HG02798 (cell line): ENCODE results near the gene UPF2.

Experiments
- ATAC-seq: cut with Tn5 transposase; IDR thresholded peaks from one replicate; pipeline ENCODE4 v1.9.1; 2021; ENCODE audit warnings: mild to moderate bottlenecking; ENCODE audit not compliant: unreplicated experiment, poor library complexity

Gene UPF2

GRCh38 chr10:11962176-11962575 is 80.4 kb downstream of the UPF2 start:
- no peak for ATAC-seq

DNA sequence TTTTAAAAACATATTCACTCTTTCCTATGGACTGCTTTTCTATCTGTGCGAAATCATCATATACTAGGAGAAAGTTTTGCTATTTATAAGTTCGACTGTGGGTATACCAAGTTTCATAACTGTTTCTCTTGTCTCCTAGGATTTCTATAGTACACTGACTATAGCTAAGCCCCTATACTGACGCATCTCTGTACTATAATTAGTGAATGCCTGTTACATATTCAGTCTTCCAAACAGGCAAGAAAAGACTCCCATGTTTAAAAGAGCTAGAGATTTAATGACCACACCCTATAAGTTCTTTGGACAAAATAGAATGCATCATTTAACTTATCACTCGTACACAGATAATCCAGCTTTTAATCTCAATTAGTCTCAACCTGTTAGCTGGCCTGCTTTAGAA is 80.8 kb downstream of the UPF2 start:
- ATAC-seq: no peak

DNA sequence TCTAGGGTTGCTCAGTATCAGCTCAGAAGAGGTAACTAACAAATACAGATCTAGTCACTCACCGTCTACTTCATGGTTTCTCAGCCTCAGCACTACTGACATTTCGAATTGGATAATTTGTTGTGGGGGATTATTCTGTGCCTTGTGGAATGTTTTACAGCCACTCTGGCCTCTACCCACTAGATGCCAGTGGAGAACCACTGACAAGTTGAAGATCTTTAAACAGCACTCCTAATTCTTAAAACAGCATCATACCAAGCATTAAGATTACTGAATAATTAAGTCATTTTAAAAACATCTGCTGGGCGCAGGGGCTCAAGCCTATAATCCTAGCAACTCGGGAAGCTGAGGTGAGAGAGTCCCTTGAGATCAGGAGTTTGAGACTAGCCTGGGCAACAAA is 82.6 kb downstream of the UPF2 start:
- ATAC-seq: no peak

DNA sequence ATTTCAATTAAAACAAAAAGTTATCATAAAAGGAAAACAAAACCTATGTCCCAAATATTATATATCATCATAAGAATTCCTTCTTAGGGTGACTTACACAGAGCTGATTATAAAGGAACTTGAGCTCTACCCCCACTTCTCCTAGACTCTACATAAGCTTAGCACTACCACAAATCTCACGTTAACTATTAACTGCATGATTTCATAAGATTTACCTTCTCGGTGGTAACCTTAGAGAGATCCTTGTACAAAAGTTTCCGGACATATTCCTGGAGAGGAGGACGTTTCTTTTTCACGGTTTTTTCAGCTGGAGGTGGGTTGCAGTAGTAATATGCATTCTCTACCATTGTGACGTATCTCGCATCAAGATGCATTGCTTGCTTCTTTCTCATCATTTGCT is 83.7 kb downstream of the UPF2 start:
- no peak for ATAC-seq

DNA sequence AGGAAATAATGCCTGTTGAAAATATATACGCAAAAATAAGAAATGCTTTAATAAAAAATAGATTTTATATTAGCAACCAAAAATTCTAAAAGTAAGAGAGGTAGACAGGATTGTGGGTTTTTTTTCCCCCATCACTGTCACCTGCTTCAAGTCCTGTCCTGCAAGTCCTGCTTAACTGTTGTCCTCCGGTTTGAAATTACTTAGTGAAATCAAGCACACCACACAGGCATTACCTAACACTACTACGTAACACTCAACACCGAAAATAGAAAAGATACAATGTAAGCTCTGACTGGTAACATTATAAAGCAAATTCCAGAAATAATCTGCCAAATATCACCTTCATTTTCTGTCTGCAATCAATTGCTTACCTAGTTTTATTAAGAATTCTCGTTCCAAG is 90.9 kb downstream of the UPF2 start:
- no peak for ATAC-seq

GRCh38 chr10:11950325-11951018 is 92.1 kb downstream of the UPF2 start:
- no peak for ATAC-seq

DNA sequence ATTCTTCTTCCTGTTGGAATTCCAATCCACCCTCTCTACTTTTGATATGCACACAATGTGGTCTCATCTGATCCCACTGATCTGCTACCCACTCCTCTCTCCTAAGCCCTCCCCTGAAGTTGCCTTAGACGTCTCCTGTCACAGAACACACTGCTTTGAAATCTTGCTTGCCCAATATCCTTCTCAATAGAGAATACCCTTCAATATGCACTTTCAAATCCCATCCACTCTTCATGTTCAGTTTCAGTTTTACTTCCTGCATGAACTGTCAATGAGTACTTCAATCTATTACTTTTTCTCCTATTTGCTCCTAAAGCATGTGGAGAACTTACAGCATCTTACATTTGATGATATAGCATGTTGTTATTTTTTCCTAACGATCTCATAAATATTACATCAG is 93.5 kb downstream of the UPF2 start:
- ATAC-seq: no peak

DNA sequence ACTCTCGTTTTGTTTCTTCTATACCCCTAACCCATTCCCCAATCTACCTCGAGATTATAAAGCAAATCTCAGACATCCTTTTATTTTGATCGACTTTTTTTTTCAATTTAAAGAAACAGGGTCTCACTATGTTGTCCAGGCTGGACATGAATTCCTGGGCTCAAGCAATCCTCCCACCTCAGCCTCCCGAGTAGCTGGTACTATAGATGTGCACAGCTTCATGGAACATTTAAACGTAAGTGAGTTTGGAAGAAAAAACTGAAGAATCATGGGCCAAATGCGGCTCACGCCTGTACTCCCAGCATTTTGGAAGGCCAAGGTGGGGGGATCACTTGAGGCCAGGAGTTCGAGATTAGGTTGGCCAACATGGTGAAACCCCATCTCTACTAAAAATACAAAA is 96.0 kb downstream of the UPF2 start:
- no peak for ATAC-seq

DNA sequence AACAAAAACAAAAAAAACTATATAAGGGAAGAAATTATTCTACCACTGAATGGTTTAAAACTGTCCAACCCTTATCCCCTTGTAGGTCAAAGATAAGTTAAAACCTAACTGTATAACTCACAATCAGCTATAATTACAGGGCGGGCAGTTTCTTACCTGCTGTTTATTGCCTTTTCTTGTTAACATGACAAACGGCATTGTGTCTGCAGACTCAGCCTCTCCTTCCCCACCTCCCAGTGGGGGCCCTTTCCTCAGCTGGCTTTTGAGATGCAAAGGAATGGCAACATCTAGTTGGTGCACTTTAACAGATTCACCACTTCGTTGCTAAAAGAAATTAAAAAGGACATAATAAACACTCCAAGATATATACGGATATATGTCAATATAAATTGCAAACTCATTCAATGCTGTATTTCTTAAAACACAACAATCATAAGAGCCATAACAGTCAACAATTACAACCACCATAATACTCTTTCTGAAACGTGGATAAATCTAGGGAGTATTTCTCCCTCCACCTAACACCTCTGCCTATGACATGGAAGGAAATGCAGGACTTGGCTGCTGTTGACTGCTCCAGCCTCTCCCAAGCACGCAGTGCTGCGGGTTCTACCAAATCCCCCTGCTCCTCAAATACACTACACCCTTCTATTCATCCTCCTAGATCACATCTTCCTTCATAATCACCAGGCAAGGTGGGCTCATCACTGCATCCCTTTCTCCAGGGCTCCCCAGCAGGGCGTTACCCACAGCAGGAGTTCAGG is 106.0 kb downstream of the UPF2 start:
- ATAC-seq: no peak

- ATAC-seq: no peak
Observed at GRCh38 chr10:11934262-11934661, 108.3 kb downstream of the UPF2 start.

- no peak for ATAC-seq
Observed at GRCh38 chr10:11933577-11934223, 108.9 kb downstream of the UPF2 start.

- no peak for ATAC-seq
Observed at GRCh38 chr10:11931038-11931437, 111.6 kb downstream of the UPF2 start.

DNA sequence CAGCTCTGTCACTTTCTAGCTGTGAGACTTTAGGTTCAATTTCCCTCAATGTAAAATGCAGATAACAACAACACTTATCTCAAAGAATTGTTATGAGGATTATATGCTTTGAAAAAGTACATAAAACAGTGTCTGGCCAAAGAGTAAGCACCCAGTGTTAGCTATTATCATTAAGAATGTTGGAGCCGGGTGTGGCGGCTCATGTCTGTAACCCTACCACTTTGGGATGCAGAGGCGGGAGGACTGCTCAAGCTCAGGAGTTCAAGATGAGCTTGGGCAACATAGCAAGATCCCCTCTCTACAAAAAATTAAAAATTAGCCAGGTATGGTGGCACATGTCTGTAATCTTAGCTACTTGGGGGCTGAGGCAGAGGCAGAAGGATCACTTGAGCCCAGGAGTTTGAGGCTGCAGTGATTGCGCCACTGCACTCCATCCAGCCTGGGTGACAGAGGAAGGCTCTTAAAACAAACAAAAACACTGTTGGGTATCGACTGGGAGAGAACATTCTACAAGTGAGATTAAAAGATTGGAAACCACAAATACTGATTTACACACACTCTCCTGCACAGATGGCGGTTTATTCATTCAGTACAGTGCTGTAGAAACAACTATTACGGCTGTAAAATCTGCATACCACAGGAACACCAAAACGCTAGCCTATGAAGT is 112.2 kb downstream of the UPF2 start:
- no peak for ATAC-seq

- no peak for ATAC-seq
Observed at GRCh38 chr10:11927746-11928145, 114.9 kb downstream of the UPF2 start.

DNA sequence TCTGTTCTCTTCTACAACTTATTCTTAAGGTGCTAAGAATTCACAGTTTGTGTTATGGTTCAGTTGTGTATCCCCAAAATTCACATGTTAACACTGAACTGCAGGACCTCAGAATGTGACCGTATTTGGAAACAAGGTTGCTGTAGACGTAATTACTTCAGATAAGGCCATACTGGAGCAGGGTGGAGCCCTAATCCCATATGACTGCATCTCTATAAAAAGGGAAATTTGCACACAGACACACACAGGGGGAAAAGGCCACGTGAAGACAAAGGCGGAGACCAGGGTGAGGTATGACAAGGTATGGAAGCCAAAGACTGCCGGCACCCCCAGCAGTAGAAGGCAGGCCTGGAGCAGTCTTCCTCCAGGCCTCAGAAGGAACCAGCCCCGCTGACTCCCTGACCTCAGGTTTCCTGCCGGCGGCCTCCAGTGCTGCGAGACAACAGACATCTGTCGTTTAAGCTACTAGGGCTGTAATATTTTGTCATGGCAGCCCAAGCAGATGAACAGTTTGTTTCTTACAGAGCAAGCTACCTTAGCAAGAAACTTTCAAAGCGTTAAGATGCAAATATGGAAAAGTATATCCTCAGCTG is 120.7 kb downstream of the UPF2 start:
- ATAC-seq: no peak

- no peak for ATAC-seq
Observed at GRCh38 chr10:11919271-11919670, 123.3 kb downstream of the UPF2 start.

GRCh38 chr10:11918384-11918783 is 124.2 kb downstream of the UPF2 start:
- ATAC-seq: no peak

DNA sequence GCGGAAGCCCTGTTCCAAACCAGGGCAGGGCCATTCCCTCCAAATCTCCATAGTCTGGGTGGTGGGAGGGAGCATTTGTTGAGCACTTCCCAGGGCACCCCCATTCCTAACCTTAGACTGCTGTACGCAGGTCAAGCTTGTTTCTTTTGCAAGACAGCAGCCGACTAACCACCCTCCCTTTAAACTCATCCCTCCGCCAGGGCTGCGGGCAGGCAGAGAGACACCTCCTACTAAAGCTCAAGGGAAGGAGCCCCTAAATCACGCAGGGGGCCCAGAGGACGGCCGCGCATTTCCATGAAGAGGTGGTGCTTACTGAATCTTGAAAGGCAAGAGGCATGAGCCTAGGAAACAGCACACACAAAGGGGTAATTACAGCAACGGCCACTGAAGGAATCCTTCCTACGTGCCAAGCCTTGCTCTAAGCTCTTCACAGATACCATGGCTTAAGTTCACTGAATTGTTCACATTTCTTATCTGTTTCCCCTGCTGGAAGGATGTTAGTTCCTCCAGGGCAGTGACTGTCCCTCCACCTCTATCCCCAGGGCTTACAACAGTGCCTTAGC is 129.4 kb downstream of the UPF2 start:
- no peak for ATAC-seq

- no peak for ATAC-seq
Observed at GRCh38 chr10:11910102-11910501, 132.5 kb downstream of the UPF2 start.

DNA sequence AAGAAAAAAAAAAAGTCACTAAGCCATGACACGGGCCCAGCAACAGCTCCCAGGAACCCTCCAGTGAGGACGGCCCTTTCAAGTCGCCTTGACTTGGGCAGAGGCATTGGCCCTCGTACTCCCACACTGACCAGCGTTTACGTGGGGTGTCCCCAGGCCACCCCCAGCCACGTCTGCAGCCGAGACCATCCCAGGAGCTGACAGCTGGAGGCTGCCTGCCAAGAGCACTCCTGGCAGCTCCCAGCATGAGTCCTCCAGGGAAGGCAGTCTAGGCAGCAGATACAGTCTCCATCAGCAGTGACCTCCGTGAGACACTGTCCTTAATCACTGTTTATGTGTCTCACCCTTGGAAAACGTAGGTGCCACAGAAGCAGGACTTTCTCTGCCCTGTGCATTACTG is 133.0 kb downstream of the UPF2 start:
- no peak for ATAC-seq
